VCaP (cell line): ENCODE measurements around the gene CUL1.

Experiments
- H3K27ac ChIP-seq: fragments of 450-650 bp; 2 replicates; pipeline ENCODE4 v1.5.1; 2017
- TF ChIP-seq, protein P1 (sequence below): fragments of 450-650 bp; conservative IDR thresholded peaks from 2 replicates; pipeline ENCODE4 v1.5.1; 2017; ENCODE audit warnings: mild to moderate bottlenecking, moderate library complexity

The CUL1 gene

DNA sequence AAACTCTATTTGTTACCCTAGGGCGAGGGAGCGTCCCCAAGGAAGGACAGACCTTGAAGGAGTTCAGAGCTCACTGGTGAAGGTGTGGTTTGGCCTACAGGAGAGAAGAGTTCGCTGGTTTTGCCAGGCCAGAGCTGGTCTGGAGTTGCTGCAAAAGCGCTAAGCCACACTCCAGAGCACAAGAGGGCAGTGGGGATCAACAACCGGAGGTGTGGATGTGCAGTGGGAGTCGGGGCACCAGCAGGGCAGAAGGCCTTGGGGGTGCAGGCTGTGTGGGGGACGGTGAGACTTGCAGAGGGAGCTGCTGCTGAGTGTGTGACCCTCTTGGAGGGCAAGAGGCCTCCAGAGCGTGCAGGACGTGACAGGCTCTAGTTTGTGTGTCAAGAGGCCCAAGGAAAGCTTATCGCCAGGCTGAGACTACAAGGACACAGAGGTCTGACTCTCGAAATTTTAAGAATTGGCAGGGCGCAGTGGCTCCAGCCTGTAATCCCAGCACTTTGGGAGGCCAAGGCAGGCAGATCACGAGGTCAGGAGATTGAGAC is 14.3 kb upstream of the CUL1 start:
- TF ChIP-seq, protein P1, sequence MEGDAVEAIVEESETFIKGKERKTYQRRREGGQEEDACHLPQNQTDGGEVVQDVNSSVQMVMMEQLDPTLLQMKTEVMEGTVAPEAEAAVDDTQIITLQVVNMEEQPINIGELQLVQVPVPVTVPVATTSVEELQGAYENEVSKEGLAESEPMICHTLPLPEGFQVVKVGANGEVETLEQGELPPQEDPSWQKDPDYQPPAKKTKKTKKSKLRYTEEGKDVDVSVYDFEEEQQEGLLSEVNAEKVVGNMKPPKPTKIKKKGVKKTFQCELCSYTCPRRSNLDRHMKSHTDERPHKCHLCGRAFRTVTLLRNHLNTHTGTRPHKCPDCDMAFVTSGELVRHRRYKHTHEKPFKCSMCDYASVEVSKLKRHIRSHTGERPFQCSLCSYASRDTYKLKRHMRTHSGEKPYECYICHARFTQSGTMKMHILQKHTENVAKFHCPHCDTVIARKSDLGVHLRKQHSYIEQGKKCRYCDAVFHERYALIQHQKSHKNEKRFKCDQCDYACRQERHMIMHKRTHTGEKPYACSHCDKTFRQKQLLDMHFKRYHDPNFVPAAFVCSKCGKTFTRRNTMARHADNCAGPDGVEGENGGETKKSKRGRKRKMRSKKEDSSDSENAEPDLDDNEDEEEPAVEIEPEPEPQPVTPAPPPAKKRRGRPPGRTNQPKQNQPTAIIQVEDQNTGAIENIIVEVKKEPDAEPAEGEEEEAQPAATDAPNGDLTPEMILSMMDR = no peak
- no peak overlapping the region for H3K27ac ChIP-seq

DNA sequence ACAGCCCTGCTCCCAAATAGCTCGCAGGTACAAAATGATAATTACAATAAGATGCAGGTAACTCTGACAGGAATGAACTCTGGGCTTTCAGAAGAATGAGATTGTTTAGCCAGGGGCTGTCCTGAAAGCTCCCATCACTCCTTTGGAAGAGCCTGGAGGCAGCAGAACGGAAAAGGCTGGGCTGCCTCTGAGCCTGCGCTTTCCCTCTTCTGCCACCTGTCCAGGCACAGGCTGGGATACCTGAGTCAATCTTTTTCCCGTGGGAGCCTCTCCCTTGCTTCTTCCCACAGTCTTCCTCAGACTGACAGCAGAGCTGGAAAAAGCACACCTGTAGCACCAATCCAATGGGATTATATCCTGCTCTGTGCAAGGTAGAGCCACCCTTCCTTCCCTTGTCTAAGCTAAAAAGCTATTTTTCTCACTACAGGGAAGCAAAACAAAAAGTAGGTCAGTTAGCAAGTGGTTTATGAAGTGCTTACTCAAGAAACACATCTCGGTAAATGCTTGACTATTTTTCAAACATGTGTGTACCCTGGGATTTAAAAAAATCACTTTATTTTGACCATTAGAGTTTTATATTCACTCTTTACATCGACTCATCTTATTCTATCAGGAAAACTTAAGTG is 12.3 kb upstream of the CUL1 start:
- no peak overlapping the region for H3K27ac ChIP-seq
- TF ChIP-seq, protein P1 = no peak

DNA sequence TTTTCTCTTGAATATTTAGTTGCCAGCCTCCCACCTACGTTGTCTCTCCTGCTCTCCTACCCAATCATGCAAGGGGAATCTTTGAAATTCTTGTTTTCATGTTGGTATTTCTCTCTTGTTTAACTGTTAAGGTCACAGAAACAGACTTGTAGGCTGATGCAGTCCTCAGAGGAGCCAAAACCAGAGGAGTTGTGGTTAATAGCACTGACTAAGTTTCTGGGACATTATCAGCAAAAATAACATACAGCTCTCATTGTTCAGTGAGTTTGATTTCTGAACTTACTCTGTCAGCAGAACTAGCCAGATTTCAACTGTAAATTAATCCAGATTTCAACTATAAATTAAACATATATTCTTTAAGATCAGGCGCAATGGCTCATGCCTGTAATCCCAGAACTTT is 11.1 kb upstream of the CUL1 start:
- TF ChIP-seq, protein P1 = no peak
- H3K27ac ChIP-seq = no peak overlapping the region

DNA sequence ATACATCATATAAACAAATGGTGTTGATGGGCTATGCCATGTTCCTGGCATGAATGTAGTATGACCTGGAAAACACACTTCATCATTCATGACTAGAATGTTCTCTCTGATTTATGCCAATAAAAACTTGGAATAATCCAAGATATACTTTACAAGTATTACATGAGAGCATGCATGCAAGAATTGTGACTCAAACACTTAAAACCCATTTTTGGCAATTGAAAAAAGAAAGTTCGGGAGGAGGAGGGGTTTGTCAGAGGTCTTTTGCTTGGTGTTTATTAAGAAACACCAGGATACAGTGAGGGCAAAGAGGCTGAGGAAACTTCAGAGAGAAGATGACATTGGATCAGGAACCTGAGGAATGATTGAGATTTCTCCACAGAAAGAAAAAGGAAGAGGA is 10.2 kb upstream of the CUL1 start:
- H3K27ac ChIP-seq = no peak overlapping the region
- TF ChIP-seq, protein P1 = no peak

DNA sequence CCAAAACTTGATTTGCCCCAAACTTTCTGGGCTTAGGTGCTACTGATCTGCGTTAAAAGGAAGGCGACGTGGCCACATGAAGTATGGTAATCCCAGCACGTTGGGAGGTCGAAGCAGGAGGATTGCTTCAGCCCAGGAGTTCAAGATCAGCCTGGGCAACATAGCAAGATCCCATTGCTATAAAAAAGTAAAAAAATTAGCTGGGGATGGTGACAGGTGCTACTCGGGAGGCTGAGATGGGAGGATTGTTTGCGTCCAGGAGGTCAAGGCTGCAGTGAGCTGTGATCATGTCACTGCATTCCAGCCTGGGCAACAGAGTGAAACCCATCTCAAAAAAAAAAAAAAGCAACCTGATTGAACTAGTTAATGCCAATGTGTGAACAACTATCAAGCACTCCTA is 5.1 kb upstream of the CUL1 start:
- TF ChIP-seq, protein P1 = no peak
- H3K27ac ChIP-seq = no peak overlapping the region

DNA sequence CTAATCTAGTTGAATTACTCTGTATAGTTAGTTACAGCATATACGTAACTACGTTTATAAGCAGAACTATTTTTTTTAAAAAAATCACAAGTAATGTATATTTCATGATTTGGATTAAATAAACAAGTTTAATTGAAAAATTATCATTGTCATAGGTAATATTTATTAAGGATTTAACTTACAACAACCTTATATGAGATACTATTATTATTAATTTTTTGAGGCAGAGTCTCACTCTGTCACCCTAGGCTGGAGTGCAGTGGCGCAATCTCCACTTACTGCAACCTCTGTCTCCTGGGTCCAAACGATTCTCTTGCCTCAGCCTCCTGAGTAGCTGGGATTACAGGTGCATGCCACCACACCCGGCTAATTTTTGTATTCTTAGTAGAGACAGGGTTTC is 4.1 kb upstream of the CUL1 start:
- TF ChIP-seq, protein P1 = no peak
- H3K27ac ChIP-seq = no peak overlapping the region

DNA sequence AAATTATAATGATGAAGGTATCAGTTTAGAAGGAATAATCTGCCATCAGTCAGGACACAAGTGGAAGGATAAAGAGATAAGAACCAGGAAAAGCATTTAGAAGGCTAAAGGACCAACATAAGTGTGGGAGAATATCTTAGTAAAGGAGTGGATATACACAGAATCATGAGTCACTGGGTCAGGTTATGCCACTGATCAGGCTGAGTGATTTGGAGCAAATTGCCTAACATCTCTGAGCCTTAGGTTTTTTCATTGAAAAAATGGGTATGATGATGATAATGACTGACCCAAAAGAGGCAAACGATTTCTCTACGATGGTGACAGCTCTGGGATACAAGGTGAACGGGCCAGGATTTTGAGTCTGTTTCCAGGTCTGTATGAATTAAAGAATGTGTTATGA is 2.8 kb upstream of the CUL1 start:
- no peak overlapping the region for H3K27ac ChIP-seq
- TF ChIP-seq, protein P1 = no peak
